Measurements from ENCODE around the gene IQCF2.

GRCh38 chr3:51869304-51869703 is 7.9 kb downstream of the IQCF2 start:
- no peak for TF ChIP-seq TAF1 (IDR thresholded peaks at IDR 0.05; ENCODE audit: borderline replicate concordance, insufficient read depth, low read length)
- no peak for TF ChIP-seq REST (IDR thresholded peaks at IDR 0.05; ENCODE audit: insufficient read depth in 1 of 2, low read depth in 2 of 2, low read length in 2 of 2)
- no peak for TF ChIP-seq POLR2AphosphoS5 (IDR thresholded peaks at IDR 0.05; ENCODE audit: low read depth, low read length)
- TF ChIP-seq SIN3A (IDR thresholded peaks at IDR 0.05; ENCODE audit: borderline replicate concordance, insufficient read depth, low read length), result no peak
- no peak for TF ChIP-seq FOXP2 (optimal IDR thresholded peaks at IDR 0.05; ENCODE audit: borderline replicate concordance, extremely low read depth, extremely low read length, insufficient read depth)

Measured in PFSK-1 (cell line).